ENCODE measurements around the gene SCOC. TPM values are rescaled to one million over a fixed set of nuclear protein-coding genes. Genes with fewer than 3 reads are reported as not detected.

The SCOC gene
- total RNA-seq: 15.8 and 23.1 TPM in 2 replicates

DNA sequence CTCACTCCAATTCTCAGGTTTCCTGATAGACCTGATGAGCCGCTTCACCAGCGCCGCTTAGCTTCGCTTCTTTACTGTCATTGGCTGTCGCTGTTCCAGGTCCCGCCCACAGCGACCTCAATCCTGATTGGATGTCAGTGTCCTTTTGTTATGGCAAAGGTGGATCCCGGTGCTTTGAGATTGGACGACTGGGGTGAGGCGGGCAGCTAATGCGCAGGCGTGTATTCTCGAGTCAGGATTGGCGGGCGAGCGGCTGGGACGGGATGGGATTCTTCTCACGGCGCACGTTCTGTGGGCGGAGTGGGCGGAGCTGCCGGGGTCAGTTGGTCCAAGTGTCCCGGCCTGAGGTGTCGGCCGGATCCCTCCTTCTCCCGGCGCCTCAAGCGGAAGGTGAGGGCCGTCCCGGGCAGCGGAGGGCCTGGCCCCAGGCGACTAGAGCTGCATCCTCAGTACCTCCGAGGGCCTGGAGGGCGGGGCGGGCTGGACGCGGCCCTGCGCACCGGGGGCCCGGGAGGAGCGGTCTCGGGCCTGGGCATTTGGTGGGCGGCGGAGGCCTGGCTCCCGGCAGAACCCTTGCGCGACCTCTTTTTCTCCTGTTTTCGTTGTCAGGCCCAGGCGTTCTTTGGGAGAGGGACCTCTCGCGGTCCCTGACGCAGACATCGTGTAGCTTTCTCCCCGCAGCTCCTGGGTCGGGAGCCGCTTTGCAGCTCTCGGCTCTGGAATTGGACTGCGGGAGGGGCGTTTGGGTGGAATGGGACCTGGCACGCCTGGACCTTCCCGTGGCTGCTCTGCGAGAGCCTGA, at the start of gene SCOC:
TSS of gene SCOC (plus strand) at position 319 of the 802 bp plus-strand sequence. CDS start 5,525 bp downstream, outside the sequence.

DNA sequence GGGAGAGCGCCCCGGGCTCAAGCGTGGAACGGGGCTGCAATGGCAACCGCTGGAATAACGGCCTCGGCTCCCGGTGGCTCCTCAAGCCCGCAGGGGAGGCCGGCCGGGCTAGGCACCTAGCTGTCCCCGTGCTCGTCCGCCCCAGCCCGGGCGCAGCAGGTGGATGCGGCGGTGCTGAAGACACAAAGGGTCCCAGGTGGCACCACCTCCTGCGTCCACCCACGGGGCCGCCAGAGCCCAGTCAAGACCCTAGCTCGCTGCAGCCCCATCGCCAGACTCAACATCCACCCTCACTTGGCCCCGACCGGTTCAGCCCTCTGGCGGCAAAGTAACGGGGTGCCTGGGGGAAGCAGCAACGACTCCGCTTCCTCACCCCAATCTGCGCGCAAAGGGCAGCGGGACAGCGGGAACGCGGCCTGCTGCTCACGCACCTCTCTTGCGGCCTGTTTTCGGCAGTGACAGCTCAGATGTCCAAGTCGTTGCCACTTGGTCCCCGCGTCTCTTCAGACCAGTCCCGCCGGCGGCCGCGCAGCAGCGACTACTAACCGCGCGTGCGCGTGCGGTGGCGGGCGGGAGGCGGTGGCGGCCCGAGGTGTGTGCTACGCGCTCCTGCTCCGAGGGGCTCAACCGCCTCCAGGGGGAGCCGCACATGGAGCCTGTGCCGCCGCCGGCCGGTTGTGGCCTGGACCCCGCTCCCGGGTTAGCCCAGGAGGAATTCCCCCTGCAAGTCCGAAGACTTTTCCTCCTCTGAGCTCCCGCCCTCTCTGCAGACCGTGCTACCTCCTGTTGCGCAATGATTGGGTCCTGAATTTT, 53.9 kb downstream of the SCOC start, which contains the start of gene CLGN:
TSS of gene CLGN (minus strand) at position 543 of the 813 bp plus-strand sequence. CDS start 14,570 bp downstream, outside the sequence.

Other genes starting within 250 kb of the SCOC start
- gene MAML3, start 219.5 kb upstream of the SCOC start, total RNA-seq: 0.65 and 3.3 TPM in 2 replicates
- 2.2 and 3.4 TPM in 2 replicates for gene CLGN, start 54.0 kb downstream of the SCOC start, total RNA-seq
- gene MGAT4D, start 124.6 kb downstream of the SCOC start, total RNA-seq: not detected in 2 replicates
- gene ELMOD2, start 150.5 kb downstream of the SCOC start, total RNA-seq: 13.0 and 16.9 TPM in 2 replicates
- gene UCP1, start 195.3 kb downstream of the SCOC start, total RNA-seq: not detected in 2 replicates

Measured in mesangial cell (primary cell).